ENCODE data around the gene SYNDIG1.

GRCh38 chr20:24681634-24682495, 212.4 kb downstream of the SYNDIG1 start:
- TF ChIP-seq CTCF (conservative IDR thresholded peaks at IDR 0.05; ENCODE audit: low read depth, low read length) (no peak), EZH2 (IDR thresholded peaks at IDR 0.05; ENCODE audit: borderline replicate concordance, low read depth, low read length, poor library complexity, severe bottlenecking) (no peak)

Data from A673 (cell line).